Measurements from ENCODE around the gene HBG2.
"Not testable (repeated sequence)": the region's sequence is repeated elsewhere in the genome, so short reads cannot be mapped to it uniquely, and the experiment has no call there.

HBG2 gene

DNA sequence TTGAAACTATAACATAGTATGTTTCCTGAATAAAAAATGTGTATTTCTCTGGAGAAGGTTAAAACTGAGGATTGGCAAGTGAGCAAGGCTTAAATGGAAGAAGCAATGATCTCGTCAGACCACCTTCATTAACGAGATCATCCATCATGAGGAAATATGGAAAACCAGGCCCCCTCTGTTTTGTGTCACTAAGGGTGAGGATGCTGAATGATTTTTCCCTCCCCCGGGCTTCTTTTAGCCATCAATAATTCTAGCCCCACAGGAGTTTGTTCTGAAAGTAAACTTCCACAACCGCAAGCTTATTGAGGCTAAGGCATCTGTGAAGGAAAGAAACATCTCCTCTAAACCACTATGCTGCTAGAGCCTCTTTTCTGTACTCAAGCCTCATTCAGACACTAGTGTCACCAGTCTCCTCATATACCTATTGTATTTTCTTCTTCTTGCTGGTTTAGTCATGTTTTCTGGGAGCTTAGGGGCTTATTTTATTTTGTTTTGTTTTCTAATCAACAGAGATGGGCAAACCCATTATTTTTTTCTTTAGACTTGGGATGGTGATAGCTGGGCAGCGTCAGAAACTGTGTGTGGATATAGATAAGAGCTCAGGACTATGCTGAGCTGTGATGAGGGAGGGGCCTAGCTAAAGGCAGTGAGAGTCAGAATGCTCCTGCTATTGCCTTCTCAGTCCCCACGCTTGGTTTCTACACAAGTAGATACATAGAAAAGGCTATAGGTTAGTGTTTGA is 21.0 kb upstream of the HBG2 start:
- DNase-seq = no peak

DNA sequence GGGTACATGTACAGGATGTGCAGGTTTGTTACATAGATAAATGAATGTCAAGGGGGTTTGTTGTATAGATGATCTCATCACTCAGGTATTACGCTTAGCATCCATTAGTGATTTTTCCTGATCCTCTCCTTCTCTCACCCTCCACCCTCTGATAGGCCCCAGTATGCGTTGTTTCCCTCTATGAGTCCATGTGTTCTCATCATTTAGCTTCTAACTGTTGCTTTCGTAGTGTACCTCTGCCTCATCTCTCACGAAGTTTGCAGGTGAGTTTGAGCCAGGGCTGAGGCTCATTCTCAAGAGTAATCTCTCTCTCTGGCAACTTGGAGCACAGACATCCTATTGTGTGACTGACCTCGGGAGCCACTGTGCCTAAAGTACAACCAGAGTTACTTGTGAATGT is 19.8 kb upstream of the HBG2 start:
- Mint-ChIP-seq H3K4me3 (no peak overlapping the region), H3K36me3 (ENCODE audit: insufficient read depth) (no peaks in the 10 kb centered on the region), H3K9me3 (no peaks in the 10 kb centered on the region), H3K4me1 (ENCODE audit: low read depth in 2 of 2) (no peaks in the 10 kb centered on the region), H3K27ac (no peak overlapping the region), H3K27me3 (peaks cover 0 to 5% of the 10 kb centered on the region in 2 donors)
- ATAC-seq (replicated peaks) = no peak
- DNase-seq = no peak

More for the DNA sequence above, 21.0 kb upstream of the HBG2 start:
- Mint-ChIP-seq H3K27me3 (no peaks in the 10 kb centered on the region), H3K9me3 (no peaks in the 10 kb centered on the region), H3K27ac (no peak overlapping the region), H3K4me1 (ENCODE audit: low read depth in 2 of 2) (no peaks in the 10 kb centered on the region), H3K4me3 (no peak overlapping the region), H3K36me3 (ENCODE audit: insufficient read depth) (no peaks in the 10 kb centered on the region)
- no peak for ATAC-seq (replicated peaks)

GRCh38 chr11:5272395-5273017 is 17.9 kb upstream of the HBG2 start:
- ATAC-seq (replicated peaks) = no peak
- DNase-seq = no peak
- no peaks in the 10 kb centered on the region for H3K36me3 Mint-ChIP-seq (ENCODE audit: insufficient read depth)
- H3K4me1 Mint-ChIP-seq (ENCODE audit: low read depth in 2 of 2) = no peaks in the 10 kb centered on the region
- H3K9me3 Mint-ChIP-seq = no peaks in the 10 kb centered on the region
- H3K4me3 Mint-ChIP-seq = no peak overlapping the region
- no peak overlapping the region for H3K27ac Mint-ChIP-seq
- H3K27me3 Mint-ChIP-seq = peaks cover 0 to 5% of the 10 kb centered on the region in 2 donors

GRCh38 chr11:5269715-5270147 is 15.2 kb upstream of the HBG2 start, which contains the start of gene HBE1:
TSS of gene HBE1 (minus strand) at chr11:5269945. CDS start at chr11:5269890, 55 bp downstream.
- Mint-ChIP-seq H3K27ac (no peak within 1 kb of the TSS), H3K36me3 (ENCODE audit: insufficient read depth) (no peaks in the 10 kb centered on the region)

DNA sequence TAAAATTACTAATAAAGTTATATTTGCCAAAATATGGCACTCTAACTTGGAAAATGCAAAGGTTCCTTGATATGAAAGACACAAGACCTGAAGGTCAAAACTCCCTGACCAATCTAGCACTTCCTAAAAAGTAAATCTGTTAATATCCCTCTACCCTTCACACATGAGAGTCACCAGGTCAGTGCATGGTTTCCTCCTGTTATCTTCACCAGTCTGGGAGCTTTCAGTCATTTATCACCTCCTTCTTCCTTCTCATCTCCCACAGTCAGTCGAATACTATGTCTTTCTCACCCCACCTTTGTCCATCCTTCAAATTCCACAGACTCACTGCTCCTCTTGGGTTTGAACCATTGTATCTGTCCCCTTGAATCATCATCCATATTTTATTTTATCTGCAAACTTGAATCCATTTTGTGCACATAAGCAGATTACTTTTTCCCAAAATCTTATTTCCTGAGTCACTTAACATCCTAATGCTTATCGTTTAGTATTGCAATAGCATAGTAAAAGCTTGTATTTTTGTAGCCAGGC is 12.5 kb upstream of the HBG2 start:
- no peak overlapping the region for H3K27ac Mint-ChIP-seq
- no peaks in the 10 kb centered on the region for H3K9me3 Mint-ChIP-seq
- peaks cover 0 to 5% of the 10 kb centered on the region in 2 donors for H3K27me3 Mint-ChIP-seq
- H3K4me1 Mint-ChIP-seq (ENCODE audit: low read depth in 2 of 2) = no peaks in the 10 kb centered on the region
- no peak overlapping the region for H3K4me3 Mint-ChIP-seq
- no peak for DNase-seq
- no peaks in the 10 kb centered on the region for H3K36me3 Mint-ChIP-seq (ENCODE audit: insufficient read depth)
- ATAC-seq (replicated peaks) = no peak

More at GRCh38 chr11:5269715-5270147, 15.2 kb upstream of the HBG2 start, which contains the start of gene HBE1:
- H3K9me3 Mint-ChIP-seq = no peaks in the 10 kb centered on the region
- no peak within 1 kb of the TSS for H3K4me3 Mint-ChIP-seq
- H3K4me1 Mint-ChIP-seq (ENCODE audit: low read depth in 2 of 2) = no peaks in the 10 kb centered on the region
- H3K27me3 Mint-ChIP-seq = peaks cover 0 to 5% of the 10 kb centered on the region in 2 donors
- no peak for ATAC-seq (replicated peaks)
- no peak for DNase-seq

DNA sequence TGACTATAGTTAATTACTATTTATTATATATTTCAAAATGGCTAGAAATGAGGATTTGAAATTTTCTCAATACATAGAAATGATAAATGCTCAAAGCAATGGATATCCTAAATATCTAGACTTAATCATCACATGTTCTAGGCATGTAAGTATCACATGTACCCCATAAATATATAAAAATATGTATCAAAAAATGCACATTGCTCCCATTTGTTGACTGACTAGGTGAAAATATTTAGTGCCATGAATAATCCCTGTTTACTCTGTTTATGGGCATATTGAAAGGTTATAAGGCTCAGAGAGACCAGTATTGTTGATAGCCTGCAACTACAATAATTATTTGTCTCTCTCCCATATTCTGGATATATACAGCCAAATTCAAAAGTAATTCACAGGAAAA is 12.0 kb upstream of the HBG2 start:
- no peak for DNase-seq
- Mint-ChIP-seq H3K4me3 (no peak overlapping the region), H3K27ac (no peak overlapping the region), H3K27me3 (peaks cover 0 to 5% of the 10 kb centered on the region in 2 donors), H3K9me3 (no peaks in the 10 kb centered on the region), H3K4me1 (ENCODE audit: low read depth in 2 of 2) (no peaks in the 10 kb centered on the region), H3K36me3 (ENCODE audit: insufficient read depth) (no peaks in the 10 kb centered on the region)
- no peak for ATAC-seq (replicated peaks)

- Mint-ChIP-seq H3K4me1 (ENCODE audit: low read depth in 2 of 2) (no peaks in the 10 kb centered on the region), H3K4me3 (no peak overlapping the region), H3K36me3 (ENCODE audit: insufficient read depth) (no peaks in the 10 kb centered on the region), H3K27ac (no peak overlapping the region), H3K27me3 (peaks cover 0 to 5% of the 10 kb centered on the region in 2 donors), H3K9me3 (peaks cover 0 to 3% of the 10 kb centered on the region in 2 donors)
- ATAC-seq (replicated peaks) (no peak), DNase-seq (no peak)
These were observed 11.3 kb upstream of the HBG2 start for GRCh38 chr11:5265832-5266231.

GRCh38 chr11:5258543-5259262 is 4.1 kb upstream of the HBG2 start:
- Mint-ChIP-seq H3K9me3 (peaks cover 0 to 12% of the 10 kb centered on the region in 2 donors), H3K4me1 (ENCODE audit: low read depth in 2 of 2) (no peaks in the 10 kb centered on the region), H3K36me3 (ENCODE audit: insufficient read depth) (no peaks in the 10 kb centered on the region), H3K27me3 (peaks cover 0 to 6% of the 10 kb centered on the region in 2 donors), H3K4me3 (no peak overlapping the region), H3K27ac (no peak overlapping the region)
- DNase-seq (no peak), ATAC-seq (replicated peaks) (no peak)

- H3K36me3 Mint-ChIP-seq (ENCODE audit: insufficient read depth) = no peaks in the 10 kb centered on the region
- H3K9me3 Mint-ChIP-seq = peaks cover 0 to 12% of the 10 kb centered on the region in 2 donors
- ATAC-seq (replicated peaks) = no peak
- no peak overlapping the region for H3K4me3 Mint-ChIP-seq
- no peak for DNase-seq
- H3K4me1 Mint-ChIP-seq (ENCODE audit: low read depth in 2 of 2) = no peaks in the 10 kb centered on the region
- H3K27ac Mint-ChIP-seq = no peak overlapping the region
- H3K27me3 Mint-ChIP-seq = peaks cover 9 to 13% of the 10 kb centered on the region in 2 donors
These were observed 2.7 kb upstream of the HBG2 start for GRCh38 chr11:5257296-5257695.

DNA sequence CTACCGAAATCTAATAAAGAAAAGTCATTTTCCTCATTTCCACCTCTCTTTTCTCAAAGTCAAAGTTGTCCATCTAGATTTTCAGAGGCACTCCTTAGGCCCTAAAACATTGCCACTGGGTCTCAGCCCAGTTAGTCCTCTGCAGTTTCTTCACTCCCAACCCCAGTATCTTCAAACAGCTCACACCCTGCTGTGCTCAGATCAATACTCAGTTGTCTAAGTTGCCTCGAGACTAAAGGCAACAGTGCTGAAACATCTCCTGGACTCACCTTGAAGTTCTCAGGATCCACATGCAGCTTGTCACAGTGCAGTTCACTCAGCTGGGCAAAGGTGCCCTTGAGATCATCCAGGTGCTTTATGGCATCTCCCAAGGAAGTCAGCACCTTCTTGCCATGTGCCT is 558 bp downstream of the HBG2 start:
- ATAC-seq (replicated peaks); H3K36me3 Mint-ChIP-seq (ENCODE audit: insufficient read depth); DNase-seq; H3K4me1 Mint-ChIP-seq (ENCODE audit: low read depth in 2 of 2); H3K4me3 Mint-ChIP-seq; H3K9me3 Mint-ChIP-seq; H3K27ac Mint-ChIP-seq: not testable (repeated sequence)
- H3K27me3 Mint-ChIP-seq = peaks cover 9 to 17% of the 10 kb centered on the region in 2 donors

GRCh38 chr11:5253440-5253839 is 1.1 kb downstream of the HBG2 start:
- H3K36me3 Mint-ChIP-seq (ENCODE audit: insufficient read depth); H3K4me1 Mint-ChIP-seq (ENCODE audit: low read depth in 2 of 2); H3K9me3 Mint-ChIP-seq; H3K27ac Mint-ChIP-seq; DNase-seq; H3K4me3 Mint-ChIP-seq; ATAC-seq (replicated peaks): not testable (repeated sequence)
- H3K27me3 Mint-ChIP-seq = peaks cover 9 to 17% of the 10 kb centered on the region in 2 donors

- Mint-ChIP-seq H3K4me1 (ENCODE audit: low read depth in 2 of 2) (no peaks in the 10 kb centered on the region), H3K27me3 (peaks cover 9 to 15% of the 10 kb centered on the region in 2 donors), H3K4me3 (no peak overlapping the region)
These were observed 1.7 kb downstream of the HBG2 start for GRCh38 chr11:5252919-5253265.

DNA sequence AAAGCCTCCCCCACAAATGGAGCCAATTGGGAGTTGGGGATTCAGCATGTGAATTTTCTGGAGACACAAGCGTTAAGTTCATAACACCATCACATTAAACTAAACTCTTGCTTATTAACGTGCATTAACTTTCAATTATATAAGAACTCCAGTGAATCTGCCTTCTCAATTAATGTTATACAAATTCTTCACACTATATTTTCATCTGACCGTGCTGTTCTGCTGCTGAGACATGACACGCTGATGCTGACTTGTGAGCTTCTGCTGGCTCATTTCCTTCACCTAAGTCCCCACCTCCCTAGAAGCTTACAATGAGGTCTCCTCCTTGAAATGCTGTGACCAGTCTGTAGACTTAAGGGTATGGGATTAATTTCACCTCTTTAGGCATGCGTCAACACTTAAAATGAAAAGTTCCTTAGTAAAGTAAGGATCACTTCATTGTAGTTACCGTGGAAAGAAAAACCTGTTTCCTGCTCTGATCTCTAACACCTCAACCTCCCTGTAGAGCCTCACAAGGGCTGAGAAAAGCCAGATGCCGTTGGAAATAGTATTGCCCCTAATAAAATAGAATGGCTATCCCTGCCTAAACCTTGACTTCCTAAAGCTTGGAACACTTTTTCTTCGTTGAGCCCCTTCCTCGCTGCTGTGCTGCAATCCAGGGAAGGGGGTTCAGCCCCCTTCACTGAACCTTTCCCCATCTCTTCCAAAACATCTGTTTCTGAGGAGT is 2.2 kb downstream of the HBG2 start:
- H3K9me3 Mint-ChIP-seq = no peaks in the 10 kb centered on the region
- no peaks in the 10 kb centered on the region for H3K4me1 Mint-ChIP-seq (ENCODE audit: low read depth in 2 of 2)
- no peak for ATAC-seq (replicated peaks)

More at GRCh38 chr11:5252919-5253265, 1.7 kb downstream of the HBG2 start:
- no peak for ATAC-seq (replicated peaks)
- peaks cover 0 to 2% of the 10 kb centered on the region in 2 donors for H3K9me3 Mint-ChIP-seq
- H3K27ac Mint-ChIP-seq = no peak overlapping the region
- DNase-seq = no peak
- H3K36me3 Mint-ChIP-seq (ENCODE audit: insufficient read depth) = no peaks in the 10 kb centered on the region

More for the DNA sequence above, 2.2 kb downstream of the HBG2 start:
- DNase-seq = no peak
- Mint-ChIP-seq H3K36me3 (ENCODE audit: insufficient read depth) (no peaks in the 10 kb centered on the region), H3K27me3 (peaks cover 9 to 11% of the 10 kb centered on the region in 2 donors), H3K27ac (no peak overlapping the region), H3K4me3 (no peak overlapping the region)
